Measurements from ENCODE around the gene STARD3NL. TPM values are rescaled to one million over a fixed set of nuclear protein-coding genes. Genes with fewer than 3 reads are reported as not detected.
"Not testable (repeated sequence)": the region's sequence is repeated elsewhere in the genome, so short reads cannot be mapped to it uniquely, and the experiment has no call there.

Gene STARD3NL
- total RNA-seq, 1 experiment from 2014 or later = 66.4 TPM

- no peaks in the 10 kb centered on the region for H3K27me3 Mint-ChIP-seq (ENCODE audit: unreplicated experiment)
Observed at GRCh38 chr7:38241071-38241470, 63.0 kb downstream of the STARD3NL start.

GRCh38 chr7:38242814-38243213 is 64.8 kb downstream of the STARD3NL start:
- Mint-ChIP-seq H3K27ac (ENCODE audit: unreplicated experiment) (no peak overlapping the region), H3K36me3 (ENCODE audit: insufficient read depth, unreplicated experiment) (no peaks in the 10 kb centered on the region), H3K4me3 (ENCODE audit: low read depth, unreplicated experiment) (no peak overlapping the region), H3K9me3 (ENCODE audit: low read depth, unreplicated experiment) (no peaks in the 10 kb centered on the region), H3K4me1 (ENCODE audit: low read depth, unreplicated experiment) (no peaks in the 10 kb centered on the region), H3K27me3 (ENCODE audit: unreplicated experiment) (peaks cover 3% of the 10 kb centered on the region)
- BruUV-seq (replicated peaks) = no TSS peak
- CTCF ChIA-PET = no interaction called here
- intact Hi-C loops (cut with micrococcal nuclease; ENCODE audit: unreplicated experiment) = no loop called here
- TF ChIP-seq, protein P1, sequence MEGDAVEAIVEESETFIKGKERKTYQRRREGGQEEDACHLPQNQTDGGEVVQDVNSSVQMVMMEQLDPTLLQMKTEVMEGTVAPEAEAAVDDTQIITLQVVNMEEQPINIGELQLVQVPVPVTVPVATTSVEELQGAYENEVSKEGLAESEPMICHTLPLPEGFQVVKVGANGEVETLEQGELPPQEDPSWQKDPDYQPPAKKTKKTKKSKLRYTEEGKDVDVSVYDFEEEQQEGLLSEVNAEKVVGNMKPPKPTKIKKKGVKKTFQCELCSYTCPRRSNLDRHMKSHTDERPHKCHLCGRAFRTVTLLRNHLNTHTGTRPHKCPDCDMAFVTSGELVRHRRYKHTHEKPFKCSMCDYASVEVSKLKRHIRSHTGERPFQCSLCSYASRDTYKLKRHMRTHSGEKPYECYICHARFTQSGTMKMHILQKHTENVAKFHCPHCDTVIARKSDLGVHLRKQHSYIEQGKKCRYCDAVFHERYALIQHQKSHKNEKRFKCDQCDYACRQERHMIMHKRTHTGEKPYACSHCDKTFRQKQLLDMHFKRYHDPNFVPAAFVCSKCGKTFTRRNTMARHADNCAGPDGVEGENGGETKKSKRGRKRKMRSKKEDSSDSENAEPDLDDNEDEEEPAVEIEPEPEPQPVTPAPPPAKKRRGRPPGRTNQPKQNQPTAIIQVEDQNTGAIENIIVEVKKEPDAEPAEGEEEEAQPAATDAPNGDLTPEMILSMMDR (IDR thresholded peaks at IDR 0.05; ENCODE audit: unreplicated experiment) = no peak
- DNase-seq = no peak

More at GRCh38 chr7:38241071-38241470, 63.0 kb downstream of the STARD3NL start:
- CTCF ChIA-PET = interaction anchor here (0.6 kb wide), 1 partner anchor 954 kb away, joined by 4 read pairs; no protein-coding TSS in a partner anchor
- Mint-ChIP-seq H3K9me3 (ENCODE audit: low read depth, unreplicated experiment) (no peaks in the 10 kb centered on the region), H3K4me3 (ENCODE audit: low read depth, unreplicated experiment) (no peak overlapping the region), H3K4me1 (ENCODE audit: low read depth, unreplicated experiment) (no peaks in the 10 kb centered on the region), H3K27ac (ENCODE audit: unreplicated experiment) (no peak overlapping the region), H3K36me3 (ENCODE audit: insufficient read depth, unreplicated experiment) (no peaks in the 10 kb centered on the region)
- intact Hi-C loops (cut with micrococcal nuclease; ENCODE audit: unreplicated experiment) = no loop called here
- no peak for DNase-seq
- TF ChIP-seq, protein P1 (IDR thresholded peaks at IDR 0.05; ENCODE audit: unreplicated experiment) = no peak
- no TSS peak for BruUV-seq (replicated peaks)

GRCh38 chr7:38243345-38243744 is 65.3 kb downstream of the STARD3NL start:
- H3K4me1 Mint-ChIP-seq (ENCODE audit: low read depth, unreplicated experiment); intact Hi-C loops (cut with micrococcal nuclease; ENCODE audit: unreplicated experiment); H3K9me3 Mint-ChIP-seq (ENCODE audit: low read depth, unreplicated experiment); BruUV-seq (replicated peaks); H3K27ac Mint-ChIP-seq (ENCODE audit: unreplicated experiment); CTCF ChIA-PET; H3K4me3 Mint-ChIP-seq (ENCODE audit: low read depth, unreplicated experiment); H3K27me3 Mint-ChIP-seq (ENCODE audit: unreplicated experiment); H3K36me3 Mint-ChIP-seq (ENCODE audit: insufficient read depth, unreplicated experiment); DNase-seq: not testable (repeated sequence)

GRCh38 chr7:38244516-38244915 is 66.5 kb downstream of the STARD3NL start:
- CTCF ChIA-PET = no interaction called here
- BruUV-seq (replicated peaks) = no TSS peak
- Mint-ChIP-seq H3K36me3 (ENCODE audit: insufficient read depth, unreplicated experiment) (no peaks in the 10 kb centered on the region), H3K9me3 (ENCODE audit: low read depth, unreplicated experiment) (no peaks in the 10 kb centered on the region), H3K4me3 (ENCODE audit: low read depth, unreplicated experiment) (no peak overlapping the region), H3K4me1 (ENCODE audit: low read depth, unreplicated experiment) (no peaks in the 10 kb centered on the region), H3K27ac (ENCODE audit: unreplicated experiment) (no peak overlapping the region), H3K27me3 (ENCODE audit: unreplicated experiment) (peaks cover 14% of the 10 kb centered on the region)
- DNase-seq = no peak
- TF ChIP-seq, protein P1 (IDR thresholded peaks at IDR 0.05; ENCODE audit: unreplicated experiment) = no peak
- intact Hi-C loops (cut with micrococcal nuclease; ENCODE audit: unreplicated experiment) = no loop called here

- intact Hi-C loops (cut with micrococcal nuclease; ENCODE audit: unreplicated experiment) = loop anchor here (1.0 kb wide), 1 partner anchor 30 kb away; no protein-coding TSS in a partner anchor
- no peak overlapping the region for H3K4me3 Mint-ChIP-seq (ENCODE audit: low read depth, unreplicated experiment)
- H3K36me3 Mint-ChIP-seq (ENCODE audit: insufficient read depth, unreplicated experiment) = no peaks in the 10 kb centered on the region
- no peak overlapping the region for H3K27ac Mint-ChIP-seq (ENCODE audit: unreplicated experiment)
- H3K4me1 Mint-ChIP-seq (ENCODE audit: low read depth, unreplicated experiment) = no peaks in the 10 kb centered on the region
- TF ChIP-seq, protein P1 (IDR thresholded peaks at IDR 0.05; ENCODE audit: unreplicated experiment) = no peak
- no peaks in the 10 kb centered on the region for H3K9me3 Mint-ChIP-seq (ENCODE audit: low read depth, unreplicated experiment)
- DNase-seq = no peak
- H3K27me3 Mint-ChIP-seq (ENCODE audit: unreplicated experiment) = peaks cover 14% of the 10 kb centered on the region
- CTCF ChIA-PET = no interaction called here
- BruUV-seq (replicated peaks) = no TSS peak
Observed at GRCh38 chr7:38245409-38245977, 67.4 kb downstream of the STARD3NL start.
